ENCODE data around the gene PPP6R2.

DNA sequence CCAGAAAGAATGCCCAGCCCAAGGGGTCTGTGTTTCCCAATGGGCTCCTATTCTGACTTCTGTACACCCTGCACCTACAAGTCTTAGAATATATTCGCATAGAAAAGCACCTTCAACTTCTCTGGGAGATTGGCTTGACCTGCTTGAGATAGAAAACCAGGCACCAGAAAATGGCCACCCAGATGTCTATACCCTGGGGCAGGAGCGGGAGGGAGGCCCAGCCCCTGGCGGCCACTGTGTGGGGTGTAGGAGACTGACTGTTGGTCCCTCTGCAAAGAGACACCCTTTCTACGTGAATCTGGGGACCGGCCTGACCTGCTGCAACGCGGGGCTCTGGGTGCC lies 24.8 kb upstream of the PPP6R2 start:
- TF ChIP-seq, protein P1, sequence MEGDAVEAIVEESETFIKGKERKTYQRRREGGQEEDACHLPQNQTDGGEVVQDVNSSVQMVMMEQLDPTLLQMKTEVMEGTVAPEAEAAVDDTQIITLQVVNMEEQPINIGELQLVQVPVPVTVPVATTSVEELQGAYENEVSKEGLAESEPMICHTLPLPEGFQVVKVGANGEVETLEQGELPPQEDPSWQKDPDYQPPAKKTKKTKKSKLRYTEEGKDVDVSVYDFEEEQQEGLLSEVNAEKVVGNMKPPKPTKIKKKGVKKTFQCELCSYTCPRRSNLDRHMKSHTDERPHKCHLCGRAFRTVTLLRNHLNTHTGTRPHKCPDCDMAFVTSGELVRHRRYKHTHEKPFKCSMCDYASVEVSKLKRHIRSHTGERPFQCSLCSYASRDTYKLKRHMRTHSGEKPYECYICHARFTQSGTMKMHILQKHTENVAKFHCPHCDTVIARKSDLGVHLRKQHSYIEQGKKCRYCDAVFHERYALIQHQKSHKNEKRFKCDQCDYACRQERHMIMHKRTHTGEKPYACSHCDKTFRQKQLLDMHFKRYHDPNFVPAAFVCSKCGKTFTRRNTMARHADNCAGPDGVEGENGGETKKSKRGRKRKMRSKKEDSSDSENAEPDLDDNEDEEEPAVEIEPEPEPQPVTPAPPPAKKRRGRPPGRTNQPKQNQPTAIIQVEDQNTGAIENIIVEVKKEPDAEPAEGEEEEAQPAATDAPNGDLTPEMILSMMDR (IDR thresholded peaks at IDR 0.05; ENCODE audit: poor library complexity, severe bottlenecking), result no peak
- TF ChIP-seq TAF1 (IDR thresholded peaks at IDR 0.05; ENCODE audit: low read depth) (no peak), MXI1 (conservative IDR thresholded peaks at IDR 0.05; ENCODE audit: poor library complexity, severe bottlenecking) (no peak), EZH2 (IDR thresholded peaks at IDR 0.05; ENCODE audit: borderline replicate concordance, insufficient read depth, low read length, poor library complexity, severe bottlenecking) (no peak), POLR2AphosphoS5 (IDR thresholded peaks at IDR 0.05) (no peak), SMC3 (conservative IDR thresholded peaks at IDR 0.05; ENCODE audit: poor library complexity) (no peak), EP300 (conservative IDR thresholded peaks at IDR 0.05; ENCODE audit: poor library complexity, severe bottlenecking) (no peak), RAD21 (conservative IDR thresholded peaks at IDR 0.05) (no peak)
- TF ChIP-seq, protein P2, sequence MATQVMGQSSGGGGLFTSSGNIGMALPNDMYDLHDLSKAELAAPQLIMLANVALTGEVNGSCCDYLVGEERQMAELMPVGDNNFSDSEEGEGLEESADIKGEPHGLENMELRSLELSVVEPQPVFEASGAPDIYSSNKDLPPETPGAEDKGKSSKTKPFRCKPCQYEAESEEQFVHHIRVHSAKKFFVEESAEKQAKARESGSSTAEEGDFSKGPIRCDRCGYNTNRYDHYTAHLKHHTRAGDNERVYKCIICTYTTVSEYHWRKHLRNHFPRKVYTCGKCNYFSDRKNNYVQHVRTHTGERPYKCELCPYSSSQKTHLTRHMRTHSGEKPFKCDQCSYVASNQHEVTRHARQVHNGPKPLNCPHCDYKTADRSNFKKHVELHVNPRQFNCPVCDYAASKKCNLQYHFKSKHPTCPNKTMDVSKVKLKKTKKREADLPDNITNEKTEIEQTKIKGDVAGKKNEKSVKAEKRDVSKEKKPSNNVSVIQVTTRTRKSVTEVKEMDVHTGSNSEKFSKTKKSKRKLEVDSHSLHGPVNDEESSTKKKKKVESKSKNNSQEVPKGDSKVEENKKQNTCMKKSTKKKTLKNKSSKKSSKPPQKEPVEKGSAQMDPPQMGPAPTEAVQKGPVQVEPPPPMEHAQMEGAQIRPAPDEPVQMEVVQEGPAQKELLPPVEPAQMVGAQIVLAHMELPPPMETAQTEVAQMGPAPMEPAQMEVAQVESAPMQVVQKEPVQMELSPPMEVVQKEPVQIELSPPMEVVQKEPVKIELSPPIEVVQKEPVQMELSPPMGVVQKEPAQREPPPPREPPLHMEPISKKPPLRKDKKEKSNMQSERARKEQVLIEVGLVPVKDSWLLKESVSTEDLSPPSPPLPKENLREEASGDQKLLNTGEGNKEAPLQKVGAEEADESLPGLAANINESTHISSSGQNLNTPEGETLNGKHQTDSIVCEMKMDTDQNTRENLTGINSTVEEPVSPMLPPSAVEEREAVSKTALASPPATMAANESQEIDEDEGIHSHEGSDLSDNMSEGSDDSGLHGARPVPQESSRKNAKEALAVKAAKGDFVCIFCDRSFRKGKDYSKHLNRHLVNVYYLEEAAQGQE (IDR thresholded peaks at IDR 0.05; ENCODE audit: borderline replicate concordance), result no peak

Data from neural cell (in vitro differentiated cells).